ENCODE results near the gene NFATC1.

The NFATC1 gene

DNA sequence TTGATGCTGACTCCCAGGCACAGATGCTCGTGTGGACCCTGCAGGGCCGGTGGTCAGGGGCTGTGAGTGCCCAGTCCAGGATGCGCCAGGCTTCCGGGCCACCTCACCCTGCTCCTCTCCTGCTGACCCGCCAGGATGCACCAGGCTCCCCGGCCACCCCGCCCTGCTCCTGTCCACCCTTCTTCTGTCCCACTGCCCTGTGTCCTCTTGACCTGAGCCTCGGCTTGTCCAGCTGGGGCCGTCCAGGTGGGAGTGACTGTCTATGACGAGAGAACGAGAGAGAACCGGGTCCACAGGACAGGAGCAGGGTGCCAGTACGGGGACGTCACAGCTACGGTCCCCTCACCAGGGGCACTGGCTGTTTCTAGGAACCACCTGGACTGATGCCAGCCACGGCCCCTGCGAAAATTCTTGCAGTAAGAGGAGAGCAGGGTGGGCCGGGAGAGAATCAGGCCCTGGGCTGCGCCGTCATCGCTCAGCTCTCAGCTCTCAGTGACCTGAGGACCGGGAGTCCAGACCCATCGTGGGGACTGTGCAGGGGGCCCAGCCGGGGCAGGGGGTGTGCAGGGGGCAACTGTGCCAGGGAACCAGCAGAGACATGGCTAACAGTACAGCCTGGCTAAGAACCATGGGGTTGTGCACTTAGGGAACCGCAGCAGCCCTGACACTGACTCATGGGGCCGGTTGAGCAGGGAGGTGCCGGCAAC lies 12.9 kb upstream of the NFATC1 start:
- TF ChIP-seq CTCF (IDR thresholded peaks at IDR 0.05; ENCODE audit: control extremely low read depth, extremely low read depth, low read depth, missing control alignments) = no peak
- ChIA-PET CTCF (interaction anchor here (1.2 to 12.2 kb wide), 4 partner anchors 9 to 156 kb away, joined by 4 to 137 read pairs (median 36); no protein-coding TSS in a partner anchor), POLR2A (no interaction called here)
- no peak for DNase-seq (ENCODE audit: extremely low spot score)

- no peak for DNase-seq (ENCODE audit: extremely low spot score)
- ChIA-PET POLR2A (no interaction called here), CTCF (interaction anchor here (1.2 to 12.2 kb wide), 4 partner anchors 9 to 155 kb away, joined by 3 to 137 read pairs (median 34); no protein-coding TSS in a partner anchor)
- no peak for TF ChIP-seq CTCF (IDR thresholded peaks at IDR 0.05; ENCODE audit: control extremely low read depth, extremely low read depth, low read depth, missing control alignments)
Observed at GRCh38 chr18:79383388-79384056, 12.2 kb upstream of the NFATC1 start.

GRCh38 chr18:79384151-79384807 lies 11.5 kb upstream of the NFATC1 start:
- ChIA-PET CTCF (interaction anchor here (1.4 to 12.2 kb wide), 4 partner anchors 8 to 244 kb away, joined by 3 to 137 read pairs (median 34); no protein-coding TSS in a partner anchor), POLR2A (interaction anchor here (0.6 kb wide), 1 partner anchor 591 kb away, joined by 3 read pairs; no protein-coding TSS in a partner anchor)
- no peak for DNase-seq (ENCODE audit: extremely low spot score)
- no peak for TF ChIP-seq CTCF (IDR thresholded peaks at IDR 0.05; ENCODE audit: control extremely low read depth, extremely low read depth, low read depth, missing control alignments)

DNA sequence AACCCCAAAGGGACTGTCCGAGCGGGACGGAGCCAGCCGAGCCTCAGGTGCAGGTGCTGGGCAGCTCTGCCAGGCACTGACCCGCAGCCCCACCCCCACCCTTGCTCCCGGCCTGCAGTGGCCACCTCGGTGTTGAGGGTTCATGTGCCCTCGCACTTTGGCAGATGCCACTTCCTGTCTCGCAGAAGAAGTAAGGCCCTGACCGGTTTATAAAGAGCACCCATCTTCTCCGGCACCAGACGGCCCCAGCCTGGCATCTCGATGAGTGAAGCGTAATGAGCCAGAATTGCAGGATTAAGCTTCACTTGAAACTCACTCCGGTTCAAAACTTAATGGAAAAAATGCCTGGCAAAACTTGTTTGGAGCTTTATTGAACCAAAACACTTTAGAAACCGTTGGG lies 10.9 kb upstream of the NFATC1 start:
- CTCF ChIA-PET = interaction anchor here (1.4 to 12.2 kb wide), 3 partner anchors 10 to 243 kb away, joined by 3 to 137 read pairs (median 3); no protein-coding TSS in a partner anchor
- POLR2A ChIA-PET = no interaction called here
- TF ChIP-seq CTCF (IDR thresholded peaks at IDR 0.05; ENCODE audit: control extremely low read depth, extremely low read depth, low read depth, missing control alignments) = no peak
- no peak for DNase-seq (ENCODE audit: extremely low spot score)

GRCh38 chr18:79385326-79385707 lies 10.4 kb upstream of the NFATC1 start:
- ChIA-PET CTCF (interaction anchor here (1.6 to 12.2 kb wide), 2 partner anchors 144 to 243 kb away, joined by 3 to 137 read pairs; no protein-coding TSS in a partner anchor), POLR2A (no interaction called here)

More at GRCh38 chr18:79385326-79385707, 10.4 kb upstream of the NFATC1 start:
- TF ChIP-seq CTCF (IDR thresholded peaks at IDR 0.05; ENCODE audit: control extremely low read depth, extremely low read depth, low read depth, missing control alignments) = no peak
- DNase-seq (ENCODE audit: extremely low spot score) = no peak

All from GM10248 (cell line).